Peyer's patch (tissue), 4 donors: ENCODE measurements around the gene DDOST.

Experiments used
- POLR2A ChIP-seq, 2 donors: fragments of 450-650 bp; IDR thresholded peaks; one replicate each; pipeline ENCODE4 v1.5.1; 2017; ENCODE audit warnings: antibody characterized with exemption in 2 of 2, mild to moderate bottlenecking in 2 of 2, moderate library complexity in 2 of 2
- TF ChIP-seq, protein P1 (sequence below), 6 experiments: fragments of 450-650 bp in 4 of 6; fragments of 200-600 bp in 2 of 6; sonication (generic) in 1 of 6; IDR thresholded peaks; one replicate each; pipeline ENCODE4 v1.5.1; 2017 to 2019; ENCODE audit warnings: antibody characterized with exemption in 6 of 6, mild to moderate bottlenecking in 3 of 6, moderate library complexity in 1 of 6

DNA sequence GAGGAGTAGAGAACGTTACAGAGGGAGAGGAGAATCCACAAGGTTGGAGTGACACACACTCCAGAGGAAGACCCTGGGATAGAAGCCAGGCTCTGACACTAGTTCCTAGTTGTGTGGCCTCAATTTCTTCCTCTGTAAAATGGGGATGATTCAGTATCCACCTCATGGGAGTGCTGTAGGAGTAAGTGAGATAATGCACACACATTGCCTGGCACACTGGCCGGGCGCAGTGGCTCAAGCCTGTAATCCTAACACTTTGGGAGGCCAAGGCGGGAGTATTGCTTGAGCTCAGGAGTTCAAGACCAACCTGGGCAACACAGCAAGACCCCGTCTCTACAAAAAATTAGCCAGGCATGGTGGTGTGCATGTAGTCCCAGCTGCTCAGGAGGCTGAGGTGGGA lies 47.7 kb upstream of the DDOST start:
- TF ChIP-seq, protein P1, sequence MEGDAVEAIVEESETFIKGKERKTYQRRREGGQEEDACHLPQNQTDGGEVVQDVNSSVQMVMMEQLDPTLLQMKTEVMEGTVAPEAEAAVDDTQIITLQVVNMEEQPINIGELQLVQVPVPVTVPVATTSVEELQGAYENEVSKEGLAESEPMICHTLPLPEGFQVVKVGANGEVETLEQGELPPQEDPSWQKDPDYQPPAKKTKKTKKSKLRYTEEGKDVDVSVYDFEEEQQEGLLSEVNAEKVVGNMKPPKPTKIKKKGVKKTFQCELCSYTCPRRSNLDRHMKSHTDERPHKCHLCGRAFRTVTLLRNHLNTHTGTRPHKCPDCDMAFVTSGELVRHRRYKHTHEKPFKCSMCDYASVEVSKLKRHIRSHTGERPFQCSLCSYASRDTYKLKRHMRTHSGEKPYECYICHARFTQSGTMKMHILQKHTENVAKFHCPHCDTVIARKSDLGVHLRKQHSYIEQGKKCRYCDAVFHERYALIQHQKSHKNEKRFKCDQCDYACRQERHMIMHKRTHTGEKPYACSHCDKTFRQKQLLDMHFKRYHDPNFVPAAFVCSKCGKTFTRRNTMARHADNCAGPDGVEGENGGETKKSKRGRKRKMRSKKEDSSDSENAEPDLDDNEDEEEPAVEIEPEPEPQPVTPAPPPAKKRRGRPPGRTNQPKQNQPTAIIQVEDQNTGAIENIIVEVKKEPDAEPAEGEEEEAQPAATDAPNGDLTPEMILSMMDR (IDR thresholded peaks at IDR 0.05), result no peak
- no peak for TF ChIP-seq POLR2A (IDR thresholded peaks at IDR 0.05)
